Cardiac septum (tissue), 1 donor: ENCODE results near the gene ESYT2. TPM values are rescaled to one million over a fixed set of nuclear protein-coding genes. Genes with fewer than 3 reads are reported as not detected.

Source experiments
- DNase-seq: peaks from one replicate; pipeline ENCODE4 v3.0.0-alpha.2; 2020; ENCODE audit warnings: low spot score
- intact Hi-C: fragments of 100-400 bp; cut with DNase I; formaldehyde crosslinking; loops from one replicate; pipeline ENCODE4 v1.14.0; 2022
- total RNA-seq: library from RNA; stranded (reverse); fragmentation: NEBNext Ultra II Directional; extraction: Animal tissue kit (Norgen Biotek cat#: 25700); gene quantifications from one replicate; pipeline ENCODE4 v1.2.1, GENCODE V29; 2021
- donor health status: DM: no; HTN: no; CAD: no.

The ESYT2 gene
- total RNA-seq, 1 donor from 2014 or later, result 45.6 TPM

GRCh38 chr7:158733775-158734494 lies 95.4 kb downstream of the ESYT2 start:
- no peak for DNase-seq
- intact Hi-C loops, result no loop called here

GRCh38 chr7:158733220-158733519 lies 96.1 kb downstream of the ESYT2 start:
- no peak for DNase-seq
- intact Hi-C loops, result no loop called here

DNA sequence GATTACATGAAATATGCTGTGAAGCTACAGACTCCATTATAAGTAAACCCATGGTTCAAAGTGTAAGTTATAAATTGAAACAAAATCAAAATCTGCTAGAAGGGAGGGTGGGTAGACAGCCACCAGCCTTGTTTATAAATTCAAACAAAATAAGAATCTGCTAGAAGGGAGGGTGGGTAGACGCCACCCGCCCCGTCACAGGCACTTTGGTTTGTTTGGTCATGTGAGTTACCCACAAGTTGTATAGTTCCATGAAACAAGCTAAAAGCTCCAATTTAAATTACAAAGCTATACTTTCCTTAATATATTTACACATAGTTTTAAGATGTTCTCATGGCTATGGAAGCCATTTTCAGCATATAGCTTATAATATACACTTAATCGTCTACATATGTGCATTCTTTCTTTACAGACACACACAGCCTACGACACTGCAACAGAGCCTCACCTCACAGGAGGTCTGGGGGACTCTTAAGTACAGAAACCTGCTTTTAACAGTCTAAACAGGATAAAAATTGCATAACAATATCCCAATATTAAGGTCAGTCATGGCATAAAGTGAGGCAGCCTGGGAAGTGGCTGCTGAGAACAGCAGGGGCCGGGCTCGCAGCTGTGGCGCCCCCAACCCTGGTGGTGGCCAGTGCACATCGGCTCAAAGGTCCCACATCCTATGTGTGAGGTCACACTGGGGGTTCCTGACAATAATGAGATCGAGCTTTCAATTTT lies 96.7 kb downstream of the ESYT2 start:
- DNase-seq, result no peak
- intact Hi-C loops, result no loop called here

- intact Hi-C loops, result no loop called here
- no peak for DNase-seq
These were observed 97.5 kb downstream of the ESYT2 start for GRCh38 chr7:158731761-158732160.

GRCh38 chr7:158730383-158731346 lies 98.6 kb downstream of the ESYT2 start:
- DNase-seq, result no peak
- intact Hi-C loops, result no loop called here

GRCh38 chr7:158729646-158730382 lies 99.5 kb downstream of the ESYT2 start:
- intact Hi-C loops, result no loop called here
- DNase-seq, result no peak

GRCh38 chr7:158728911-158729645 lies 100.2 kb downstream of the ESYT2 start:
- intact Hi-C loops, result no loop called here
- no peak for DNase-seq

DNA sequence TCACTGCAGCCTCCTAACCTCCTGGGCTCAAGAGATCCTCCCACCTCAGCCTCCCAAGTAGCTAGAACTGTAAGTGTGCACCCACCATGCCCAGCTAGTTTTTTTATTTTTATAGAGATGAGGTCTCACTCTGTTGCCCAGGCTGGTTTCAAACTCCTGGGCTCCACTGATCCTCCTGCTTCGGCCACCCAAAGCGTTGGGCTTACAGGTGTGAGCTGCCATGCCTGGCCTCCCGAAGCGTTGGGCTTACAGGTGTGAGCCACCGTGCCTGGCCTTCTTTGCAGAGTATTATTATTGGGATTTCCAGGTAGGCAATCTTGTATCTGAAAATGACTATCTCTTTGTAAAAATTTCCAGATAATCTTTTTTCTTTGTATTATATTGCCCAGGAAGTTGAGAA lies 101.6 kb downstream of the ESYT2 start:
- no peak for DNase-seq
- intact Hi-C loops, result no loop called here

GRCh38 chr7:158726277-158726807 lies 103.0 kb downstream of the ESYT2 start:
- intact Hi-C loops, result no loop called here
- no peak for DNase-seq

DNA sequence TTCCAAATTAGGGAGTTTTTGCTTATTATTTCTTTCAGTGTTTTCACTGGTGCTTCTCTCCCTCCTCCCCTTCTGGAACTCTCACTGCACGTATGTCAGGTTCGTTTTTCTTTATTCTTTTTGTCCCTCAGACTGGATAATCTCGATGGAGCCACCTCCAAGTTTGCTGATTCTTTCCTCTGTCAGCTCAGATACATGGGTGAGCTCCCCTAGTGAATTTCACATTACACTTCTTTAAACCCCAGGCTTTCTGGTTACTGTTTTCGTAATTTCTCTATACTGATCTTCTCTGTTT lies 103.9 kb downstream of the ESYT2 start:
- DNase-seq, result no peak
- intact Hi-C loops, result no loop called here

DNA sequence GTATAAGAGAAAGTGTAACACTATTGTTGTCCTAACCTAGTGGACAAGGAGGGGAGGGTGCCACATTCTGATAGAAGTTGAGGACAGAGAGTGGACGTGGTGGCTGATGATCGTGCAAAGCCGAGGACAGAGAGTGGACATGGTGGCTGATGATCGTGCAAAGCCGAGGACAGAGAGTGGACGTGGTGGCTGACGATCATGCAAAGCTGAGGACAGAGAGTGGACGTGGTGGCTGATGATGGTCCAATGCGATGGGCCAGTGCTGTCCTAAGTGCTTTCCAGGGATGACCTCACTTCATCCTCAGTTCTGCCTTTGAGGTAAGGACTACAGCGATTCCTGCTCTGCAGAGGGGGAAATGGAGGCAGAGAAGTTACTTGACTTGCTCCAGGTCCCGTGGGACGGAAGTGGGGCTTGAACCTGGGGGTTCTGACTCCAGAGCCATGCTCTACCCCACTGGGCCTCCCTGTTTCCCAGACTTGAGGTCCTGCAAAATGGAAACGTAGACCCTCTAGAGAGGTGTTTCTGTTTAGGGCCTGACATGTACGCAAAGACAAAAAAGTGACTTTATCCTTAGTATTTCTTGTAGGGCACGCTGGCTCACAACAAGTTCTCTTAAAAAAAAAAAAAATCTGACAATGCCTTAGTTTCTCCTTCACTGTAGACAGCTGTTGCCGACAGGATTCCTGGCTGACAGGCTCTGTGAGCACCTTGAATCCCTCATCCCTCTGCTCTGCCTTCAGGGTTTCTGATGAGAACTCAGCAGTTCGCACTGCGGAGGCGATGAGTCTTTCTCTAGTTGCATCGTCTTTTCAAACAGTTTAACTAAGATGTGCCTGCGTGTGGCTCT lies 104.4 kb downstream of the ESYT2 start:
- intact Hi-C loops, result no loop called here

GRCh38 chr7:158723714-158724385 lies 105.5 kb downstream of the ESYT2 start:
- DNase-seq, result no peak
- intact Hi-C loops, result no loop called here

More for the DNA sequence above, 104.4 kb downstream of the ESYT2 start:
- no peak for DNase-seq

DNA sequence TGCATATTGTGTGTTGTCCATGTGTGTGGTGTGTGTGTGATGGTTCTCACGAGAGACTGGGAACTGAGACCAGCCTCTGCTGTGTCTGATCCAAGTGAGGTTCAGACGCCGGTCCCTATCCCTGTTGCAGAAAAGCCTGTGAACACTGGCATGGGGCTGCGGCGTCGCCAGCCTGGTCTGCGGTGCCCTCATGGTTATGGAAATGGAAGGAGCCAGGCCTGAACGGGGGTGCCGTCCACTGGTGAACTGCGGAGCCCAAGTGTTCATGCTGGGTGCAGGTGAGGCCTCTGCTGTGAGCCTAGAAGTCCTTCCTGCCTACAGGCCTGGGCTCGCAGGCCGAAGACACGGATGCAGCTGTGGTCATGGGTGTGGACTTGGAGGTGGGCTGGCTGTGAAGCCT lies 106.0 kb downstream of the ESYT2 start:
- intact Hi-C loops, result no loop called here
- DNase-seq, result no peak

DNA sequence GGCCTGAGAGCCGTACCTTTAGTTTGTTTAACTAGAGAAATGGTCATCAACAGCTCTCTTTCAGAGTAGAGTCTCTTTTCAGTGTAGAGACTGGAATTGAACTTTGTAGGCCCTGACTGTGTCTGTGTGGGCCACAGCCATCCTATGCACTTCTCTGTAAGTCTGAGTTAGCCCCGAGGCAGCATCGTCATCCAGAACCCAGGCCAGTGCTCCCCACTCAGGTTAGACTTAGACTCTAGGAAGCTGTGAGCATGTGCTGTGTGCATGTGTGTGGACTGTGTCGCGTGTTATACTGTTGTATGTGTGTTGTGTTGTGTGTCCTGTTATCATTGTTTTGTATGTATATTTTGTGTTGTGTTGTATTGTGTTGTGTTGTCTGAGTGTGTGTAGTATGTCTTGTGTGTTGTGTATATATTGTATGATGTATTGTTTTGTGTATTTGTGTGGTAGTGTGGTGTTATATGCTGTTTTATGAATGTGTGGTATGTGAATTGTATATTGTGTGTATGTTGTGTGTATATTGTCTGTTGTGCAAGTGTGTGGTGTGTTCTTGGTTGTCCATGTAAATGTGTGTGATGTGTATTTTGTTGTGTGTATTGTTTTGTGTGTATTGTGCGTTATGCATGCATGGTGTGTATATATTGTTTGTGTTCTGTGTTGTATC lies 106.6 kb downstream of the ESYT2 start:
- DNase-seq, result no peak

GRCh38 chr7:158720112-158720511 lies 109.2 kb downstream of the ESYT2 start:
- intact Hi-C loops, result no loop called here
- DNase-seq, result no peak

More for the DNA sequence above, 106.6 kb downstream of the ESYT2 start:
- intact Hi-C loops, result no loop called here

DNA sequence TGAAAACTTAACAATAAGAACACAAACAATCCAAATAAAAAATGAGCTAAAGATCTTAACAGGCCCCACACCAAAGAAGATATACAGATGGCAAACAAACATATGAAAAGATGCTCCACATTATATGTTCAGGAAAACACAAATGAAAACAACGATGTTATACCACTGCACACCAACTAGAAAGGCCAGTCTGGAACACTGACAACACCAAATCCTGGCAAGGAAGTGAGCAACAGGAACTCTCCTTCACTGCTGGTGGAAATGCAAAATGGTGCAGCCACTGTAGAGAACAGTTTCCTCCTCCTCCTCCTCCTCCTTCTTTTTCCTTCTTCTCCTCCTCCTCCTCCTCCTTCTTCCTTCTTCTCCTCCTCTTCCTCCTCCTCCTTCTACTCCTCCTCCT lies 112.5 kb downstream of the ESYT2 start:
- DNase-seq, result no peak
- intact Hi-C loops, result no loop called here

- intact Hi-C loops, result no loop called here
- no peak for DNase-seq
These were observed 118.6 kb downstream of the ESYT2 start for GRCh38 chr7:158710651-158711102.
